ENCODE results near the gene TOR2A. TPM values are rescaled to one million over a fixed set of nuclear protein-coding genes. Genes with fewer than 3 reads are reported as not detected.

TOR2A gene
- polyA plus RNA-seq, 1 donor: 16.5 TPM

DNA sequence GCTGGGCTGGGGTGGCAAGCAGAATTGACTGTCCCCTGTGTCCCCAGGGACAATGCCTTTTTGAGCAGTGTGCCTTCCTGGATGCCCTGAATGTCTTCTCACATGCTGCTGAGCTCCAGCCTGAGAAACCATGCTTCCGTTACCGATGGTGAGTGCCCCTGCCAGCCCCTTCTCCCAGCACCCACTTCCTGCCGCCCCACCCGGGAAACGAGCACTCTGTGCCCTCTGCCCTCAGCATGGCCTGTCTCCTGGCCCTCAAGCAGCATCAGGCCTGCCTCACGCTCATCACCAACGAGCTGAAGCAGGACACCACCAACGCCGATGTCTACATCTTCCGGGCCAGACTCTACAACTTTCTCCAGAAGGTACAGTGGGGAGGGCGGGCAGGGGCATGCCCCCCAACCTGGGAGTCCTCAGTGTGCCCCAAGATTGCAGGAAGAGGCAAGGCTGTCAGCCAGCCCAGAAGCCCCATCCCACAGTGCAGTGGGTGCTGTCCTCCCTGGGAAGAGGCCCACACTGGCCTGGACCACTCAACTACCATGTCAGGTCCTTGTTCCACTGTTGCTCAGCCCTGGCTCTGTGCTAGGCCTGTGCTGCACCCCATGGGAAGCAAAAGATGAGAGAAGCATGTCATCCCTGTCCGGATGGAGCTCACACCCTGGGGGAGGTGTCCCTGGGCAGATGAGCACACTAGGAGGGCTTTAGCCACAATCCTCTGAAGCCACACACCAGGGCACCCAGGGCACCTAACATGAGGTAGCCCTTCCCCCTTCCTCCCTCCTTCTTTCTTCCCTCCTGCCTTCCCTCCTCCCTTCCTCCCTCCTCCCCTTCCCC lies 14.8 kb downstream of the TOR2A start:
- H3K4me3 ChIP-seq (ENCODE audit: low read length): no peak overlapping the region
- H3K4me1 ChIP-seq (ENCODE audit: control insufficient read depth, insufficient read depth, low read length): peaks cover 4% of the 10 kb centered on the region
- H3K27me3 ChIP-seq (ENCODE audit: control insufficient read depth, insufficient read depth, low read length): no peaks in the 10 kb centered on the region
- peaks cover 3% of the 10 kb centered on the region for H3K9me3 ChIP-seq (ENCODE audit: control insufficient read depth, low read depth, low read length)
- no CpG with 5 or more reads among the region's 12 CpGs for WGBS (ENCODE audit: insufficient coverage, low lambda C conversion rate)
- DNase-seq: no peak
- H3K27ac ChIP-seq (ENCODE audit: low read length): no peak overlapping the region
- H3K36me3 ChIP-seq (ENCODE audit: control insufficient read depth, insufficient read depth, low read length): no peaks in the 10 kb centered on the region

DNA sequence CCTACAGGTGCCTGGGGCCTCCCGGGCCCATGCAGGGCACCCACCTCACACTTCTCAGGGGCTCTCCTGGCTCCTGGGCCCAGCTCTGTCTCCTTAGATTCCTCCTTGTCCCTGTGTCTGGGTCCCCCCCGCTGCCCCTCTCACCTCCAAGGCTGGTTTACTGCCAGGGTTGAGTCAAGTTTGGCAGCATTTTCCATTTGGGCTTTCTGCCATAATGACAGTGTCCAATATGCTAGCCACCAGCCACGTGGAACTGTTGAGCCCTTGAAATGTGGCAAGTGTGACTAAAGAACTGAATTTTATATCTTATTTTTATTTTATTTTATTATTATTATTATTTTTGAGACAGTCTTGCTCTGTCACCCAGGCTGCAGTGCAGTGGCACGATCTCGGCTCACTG lies 17.3 kb downstream of the TOR2A start:
- DNase-seq: no peak
- H3K27me3 ChIP-seq (ENCODE audit: control insufficient read depth, insufficient read depth, low read length): no peaks in the 10 kb centered on the region
- no peak overlapping the region for H3K4me3 ChIP-seq (ENCODE audit: low read length)
- peaks cover 9% of the 10 kb centered on the region for H3K4me1 ChIP-seq (ENCODE audit: control insufficient read depth, insufficient read depth, low read length)
- no peak overlapping the region for H3K27ac ChIP-seq (ENCODE audit: low read length)
- no peaks in the 10 kb centered on the region for H3K36me3 ChIP-seq (ENCODE audit: control insufficient read depth, insufficient read depth, low read length)
- 94% methylated on average over 3 of the region's 5 CpGs for WGBS (ENCODE audit: insufficient coverage, low lambda C conversion rate)
- H3K9me3 ChIP-seq (ENCODE audit: control insufficient read depth, low read depth, low read length): no peaks in the 10 kb centered on the region

DNA sequence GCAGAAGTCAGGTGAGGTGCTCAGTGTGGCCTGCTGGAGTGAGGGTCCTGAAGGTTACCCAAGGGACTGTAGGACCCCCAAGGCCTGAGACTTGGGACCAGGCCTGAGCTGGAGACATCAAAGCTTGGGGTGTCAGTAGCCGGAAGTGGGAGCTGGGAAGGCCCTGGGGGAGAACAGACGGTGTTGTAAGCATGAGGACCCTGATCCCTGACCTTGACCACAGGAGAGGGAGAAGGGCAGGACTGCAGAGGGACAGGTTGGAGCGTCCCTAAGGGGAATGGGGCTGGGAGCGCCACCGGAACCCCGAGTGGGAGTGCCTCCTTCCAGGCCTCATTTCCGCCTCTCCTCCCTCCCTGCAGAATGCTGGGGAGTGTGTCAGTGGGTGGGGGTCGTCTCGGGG lies 18.7 kb downstream of the TOR2A start:
- Histone ChIP-seq H3K36me3 (ENCODE audit: control insufficient read depth, insufficient read depth, low read length) (no peaks in the 10 kb centered on the region), H3K9me3 (ENCODE audit: control insufficient read depth, low read depth, low read length) (no peaks in the 10 kb centered on the region), H3K27me3 (ENCODE audit: control insufficient read depth, insufficient read depth, low read length) (no peaks in the 10 kb centered on the region), H3K27ac (ENCODE audit: low read length) (no peak overlapping the region), H3K4me1 (ENCODE audit: control insufficient read depth, insufficient read depth, low read length) (peaks cover 9% of the 10 kb centered on the region), H3K4me3 (ENCODE audit: low read length) (no peak overlapping the region)
- WGBS (ENCODE audit: insufficient coverage, low lambda C conversion rate): no CpG with 5 or more reads among the region's 9 CpGs
- no peak for DNase-seq

DNA sequence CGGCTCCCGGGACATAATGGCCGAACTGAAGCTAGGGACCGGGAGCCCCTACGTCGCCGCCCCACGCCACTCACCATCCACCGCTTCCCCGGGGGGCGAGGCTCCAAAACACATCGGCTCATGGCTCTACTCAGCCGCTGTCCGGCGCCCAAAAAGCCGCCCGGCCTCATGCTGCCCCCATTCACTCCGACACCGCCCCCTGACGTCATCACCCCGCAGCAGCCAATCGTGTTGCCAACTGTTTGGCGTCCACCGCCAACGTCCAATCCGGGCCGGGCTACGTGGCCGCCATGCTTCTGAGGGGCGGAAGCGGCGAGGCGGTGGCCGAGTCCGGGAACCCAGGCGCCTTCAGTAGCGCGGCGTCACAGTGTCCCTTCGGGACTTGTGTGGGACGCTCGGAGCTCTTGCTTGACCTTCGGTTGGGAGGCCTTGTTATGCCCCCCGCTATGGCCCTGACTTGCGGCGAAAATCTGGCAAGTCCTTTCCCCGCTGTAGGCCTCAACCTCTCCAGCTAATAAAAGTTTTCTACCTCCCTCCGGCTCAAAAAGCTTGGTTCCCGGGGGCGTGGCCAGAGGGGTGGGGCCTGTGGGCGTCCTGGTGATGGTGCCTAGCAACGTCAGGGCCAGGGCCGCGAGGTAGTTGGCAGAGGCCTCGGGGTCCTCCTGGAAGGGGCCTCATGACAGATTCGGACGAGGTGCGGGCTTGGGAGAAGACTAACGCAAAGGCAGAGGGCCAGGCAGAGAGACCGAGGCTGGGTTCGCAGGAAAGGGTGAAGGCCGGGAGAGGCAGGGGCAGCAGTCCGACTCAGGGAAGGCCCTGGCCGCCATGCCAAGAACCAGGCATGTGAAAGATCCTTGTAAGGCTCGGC lies 19.4 kb downstream of the TOR2A start, which contains the start of the genes PTRH1 and TTC16:
PTRH1 (minus strand) TSS at position 194 of the 868 bp plus-strand sequence; CDS start at position 170, 24 bp downstream.
TTC16 (plus strand) TSS at position 610 of the 868 bp plus-strand sequence; CDS start at position 677, 67 bp downstream.
- Histone ChIP-seq H3K4me3 (ENCODE audit: low read length) (peak within 1 kb of the TSS; percentile 95), H3K36me3 (ENCODE audit: control insufficient read depth, insufficient read depth, low read length) (no peaks in the 10 kb centered on the region), H3K4me1 (ENCODE audit: control insufficient read depth, insufficient read depth, low read length) (peaks cover 9% of the 10 kb centered on the region), H3K27me3 (ENCODE audit: control insufficient read depth, insufficient read depth, low read length) (no peaks in the 10 kb centered on the region), H3K9me3 (ENCODE audit: control insufficient read depth, low read depth, low read length) (no peaks in the 10 kb centered on the region), H3K27ac (ENCODE audit: low read length) (peak within 1 kb of the TSS; percentile 62)
- WGBS (ENCODE audit: insufficient coverage, low lambda C conversion rate): no CpG with 5 or more reads among the region's 65 CpGs
- DNase-seq: peak; percentile 95 to 98

DNA sequence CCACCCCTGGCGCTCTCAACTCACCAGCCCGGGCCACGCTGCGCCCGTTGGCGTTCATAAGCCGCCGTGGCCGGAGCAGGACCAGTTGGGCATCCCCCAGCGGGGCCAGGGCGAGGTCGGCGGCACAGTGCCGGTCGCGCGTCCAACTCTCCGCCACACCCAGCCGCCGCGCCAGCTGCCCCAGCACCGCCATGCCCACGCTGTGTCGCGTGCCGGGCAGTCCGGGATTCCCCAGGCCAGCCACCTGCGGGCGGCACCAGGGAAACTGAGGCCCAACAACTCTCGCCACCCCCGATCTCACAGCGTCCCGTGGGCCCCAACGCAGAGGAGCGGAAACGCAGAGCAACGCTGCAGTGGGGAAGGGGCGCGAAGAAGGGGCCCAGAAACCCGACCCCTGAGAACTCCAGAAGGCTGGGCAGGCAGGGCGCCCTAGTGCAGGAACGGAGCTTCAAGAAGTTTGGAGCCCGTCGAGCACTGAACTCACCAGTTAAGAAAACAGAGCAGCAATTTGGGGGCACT lies 20.1 kb downstream of the TOR2A start:
- no peaks in the 10 kb centered on the region for H3K27me3 ChIP-seq (ENCODE audit: control insufficient read depth, insufficient read depth, low read length)
- no peaks in the 10 kb centered on the region for H3K36me3 ChIP-seq (ENCODE audit: control insufficient read depth, insufficient read depth, low read length)
- no peaks in the 10 kb centered on the region for H3K9me3 ChIP-seq (ENCODE audit: control insufficient read depth, low read depth, low read length)
- H3K4me1 ChIP-seq (ENCODE audit: control insufficient read depth, insufficient read depth, low read length): peaks cover 9% of the 10 kb centered on the region
- H3K4me3 ChIP-seq (ENCODE audit: low read length): peak overlapping the region; percentile 95
- no peak for DNase-seq
- H3K27ac ChIP-seq (ENCODE audit: low read length): no peak overlapping the region
- no CpG with 5 or more reads among the region's 44 CpGs for WGBS (ENCODE audit: insufficient coverage, low lambda C conversion rate)

DNA sequence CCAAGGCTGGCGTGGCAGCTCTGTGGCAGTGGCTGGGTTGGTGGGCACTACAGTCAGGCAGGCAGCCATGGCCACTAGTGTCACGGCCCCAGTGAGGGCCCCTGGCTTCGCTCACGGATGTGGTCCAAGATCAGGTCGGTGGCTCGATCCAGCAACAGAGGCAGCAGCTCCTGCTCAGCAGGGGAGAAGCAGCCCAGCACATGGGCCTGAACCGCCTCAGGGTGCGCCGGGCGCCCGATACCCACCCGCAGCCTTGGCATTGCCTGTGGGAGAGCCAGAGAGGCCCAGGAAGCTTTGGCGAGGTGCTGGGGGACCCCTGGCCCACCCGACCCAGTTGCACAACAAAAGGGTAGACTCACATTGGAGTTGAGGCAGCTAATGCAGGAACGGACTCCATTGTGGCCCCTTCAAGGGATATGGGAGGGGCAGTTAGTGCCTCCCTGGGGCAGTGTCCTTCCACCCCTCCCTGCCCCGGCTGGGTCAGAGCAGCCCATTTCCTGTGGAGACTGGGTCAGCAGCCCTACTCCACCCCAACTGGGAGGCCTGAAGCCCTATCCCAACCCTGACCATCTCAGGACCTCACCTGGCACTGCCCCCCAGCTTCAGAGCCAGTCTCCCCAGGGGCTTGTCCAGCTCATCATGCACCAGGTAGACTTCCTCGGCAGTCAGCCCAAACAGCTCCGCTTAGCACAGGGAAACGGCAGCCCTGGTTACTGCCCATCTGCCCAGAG lies 20.9 kb downstream of the TOR2A start:
- Histone ChIP-seq H3K4me3 (ENCODE audit: low read length) (no peak overlapping the region), H3K27me3 (ENCODE audit: control insufficient read depth, insufficient read depth, low read length) (no peaks in the 10 kb centered on the region), H3K27ac (ENCODE audit: low read length) (no peak overlapping the region), H3K4me1 (ENCODE audit: control insufficient read depth, insufficient read depth, low read length) (peaks cover 9% of the 10 kb centered on the region), H3K36me3 (ENCODE audit: control insufficient read depth, insufficient read depth, low read length) (no peaks in the 10 kb centered on the region), H3K9me3 (ENCODE audit: control insufficient read depth, low read depth, low read length) (no peaks in the 10 kb centered on the region)
- DNase-seq: no peak
- WGBS (ENCODE audit: insufficient coverage, low lambda C conversion rate): no CpG with 5 or more reads among the region's 19 CpGs

DNA sequence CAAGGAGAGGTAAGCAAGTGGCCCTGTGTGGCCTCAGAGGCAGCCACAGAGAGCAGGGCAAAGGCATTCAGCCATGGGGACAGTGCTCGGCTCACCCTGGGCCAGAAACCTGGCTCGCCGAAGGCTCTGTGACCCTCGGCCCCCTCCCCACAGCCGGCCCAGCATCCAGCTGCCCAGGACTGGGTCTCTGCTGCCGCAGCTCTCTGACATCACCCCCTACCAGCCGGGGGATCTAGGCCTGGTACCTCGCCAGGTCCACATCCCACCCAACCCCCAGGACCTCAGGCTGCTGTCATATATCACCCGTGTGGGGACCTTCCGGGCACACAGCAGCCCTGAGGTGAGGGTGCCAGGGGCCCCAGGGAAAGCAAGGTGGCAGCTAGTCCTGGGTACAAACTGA lies 22.2 kb downstream of the TOR2A start:
- Histone ChIP-seq H3K27me3 (ENCODE audit: control insufficient read depth, insufficient read depth, low read length) (no peaks in the 10 kb centered on the region), H3K4me3 (ENCODE audit: low read length) (no peak overlapping the region), H3K36me3 (ENCODE audit: control insufficient read depth, insufficient read depth, low read length) (no peaks in the 10 kb centered on the region), H3K9me3 (ENCODE audit: control insufficient read depth, low read depth, low read length) (no peaks in the 10 kb centered on the region), H3K27ac (ENCODE audit: low read length) (no peak overlapping the region), H3K4me1 (ENCODE audit: control insufficient read depth, insufficient read depth, low read length) (peaks cover 9% of the 10 kb centered on the region)
- no peak for DNase-seq
- WGBS (ENCODE audit: insufficient coverage, low lambda C conversion rate): no CpG with 5 or more reads among the region's 10 CpGs

DNA sequence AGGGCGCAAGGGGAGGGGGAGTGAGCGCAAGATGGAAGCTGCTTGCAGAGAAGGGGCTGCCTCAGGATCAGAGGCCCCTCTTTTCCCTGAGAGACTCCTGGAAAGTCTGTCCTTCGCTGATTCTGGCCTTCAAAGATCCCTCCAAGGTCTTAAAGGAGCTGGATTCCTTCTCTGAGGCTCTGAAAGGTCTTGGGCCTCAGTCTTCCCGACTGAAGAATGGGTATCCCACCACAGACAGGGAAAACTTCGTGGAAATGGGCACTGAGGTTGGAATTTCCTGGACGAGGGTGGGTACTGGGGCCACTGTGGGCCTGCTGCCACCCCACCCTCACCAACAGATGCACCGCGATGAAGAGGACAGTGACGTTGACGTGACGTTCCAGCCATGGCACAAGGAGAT lies 22.7 kb downstream of the TOR2A start:
- Histone ChIP-seq H3K4me3 (ENCODE audit: low read length) (no peak overlapping the region), H3K4me1 (ENCODE audit: control insufficient read depth, insufficient read depth, low read length) (peaks cover 9% of the 10 kb centered on the region), H3K27me3 (ENCODE audit: control insufficient read depth, insufficient read depth, low read length) (no peaks in the 10 kb centered on the region), H3K9me3 (ENCODE audit: control insufficient read depth, low read depth, low read length) (no peaks in the 10 kb centered on the region), H3K27ac (ENCODE audit: low read length) (no peak overlapping the region), H3K36me3 (ENCODE audit: control insufficient read depth, insufficient read depth, low read length) (no peaks in the 10 kb centered on the region)
- no peak for DNase-seq
- WGBS (ENCODE audit: insufficient coverage, low lambda C conversion rate): no CpG with 5 or more reads among the region's 11 CpGs

DNA sequence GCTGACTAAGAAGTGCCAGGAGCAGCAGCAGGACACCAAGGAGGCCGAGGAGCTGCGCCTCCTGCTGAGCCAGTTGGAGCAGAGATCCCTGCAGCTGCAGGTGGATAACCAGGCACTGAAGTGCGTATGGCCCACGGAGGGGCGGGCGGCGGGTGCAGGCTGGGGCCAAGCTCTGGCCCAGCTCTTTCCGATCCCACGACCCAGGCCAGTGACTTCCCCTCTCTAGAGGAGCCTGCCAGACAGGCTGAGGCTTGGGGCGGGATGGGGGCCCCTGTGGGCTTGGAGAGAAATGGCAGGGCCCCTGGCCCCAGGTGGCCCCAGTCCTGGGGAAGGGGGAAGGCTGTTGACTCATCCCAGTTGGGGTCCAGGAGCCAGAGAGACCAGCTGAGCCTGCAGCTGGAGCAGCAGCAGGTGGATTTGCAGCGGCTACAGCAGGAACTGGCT lies 23.2 kb downstream of the TOR2A start:
- Histone ChIP-seq H3K27me3 (ENCODE audit: control insufficient read depth, insufficient read depth, low read length) (no peaks in the 10 kb centered on the region), H3K36me3 (ENCODE audit: control insufficient read depth, insufficient read depth, low read length) (no peaks in the 10 kb centered on the region), H3K4me3 (ENCODE audit: low read length) (no peak overlapping the region), H3K4me1 (ENCODE audit: control insufficient read depth, insufficient read depth, low read length) (peaks cover 13% of the 10 kb centered on the region), H3K9me3 (ENCODE audit: control insufficient read depth, low read depth, low read length) (no peaks in the 10 kb centered on the region), H3K27ac (ENCODE audit: low read length) (no peak overlapping the region)
- DNase-seq: no peak
- WGBS (ENCODE audit: insufficient coverage, low lambda C conversion rate): no CpG with 5 or more reads among the region's 11 CpGs

Measured in large intestine (tissue), 3 donors.